Right cardiac atrium (tissue), 5 donors: ENCODE measurements around the gene TMEM130. TPM values are rescaled to one million over a fixed set of nuclear protein-coding genes. Genes with fewer than 3 reads are reported as not detected.

Experiments used
- ATAC-seq, 2 donors: fragments of 200-7000 bp; cut with Tn5 transposase; one replicate each; pipeline versions ENCODE4 v1.8.0 to v1.9.1; 2020; ENCODE audit warnings: moderate library complexity in 2 of 2, mild to moderate bottlenecking in 1 of 2
- DNase-seq, 3 donors: peaks; one replicate each; pipeline ENCODE4 v3.0.0-alpha.2; 2020
- H3K27ac ChIP-seq: one replicate; pipeline ENCODE4 v1.5.1; 2013; ENCODE audit warnings: mild to moderate bottlenecking, low read length, control low read depth, moderate library complexity
- H3K27me3 ChIP-seq: one replicate; pipeline ENCODE4 v1.6.1; 2013; ENCODE audit not compliant: control insufficient read depth, insufficient read depth
- H3K4me1 ChIP-seq: one replicate; pipeline ENCODE4 v1.6.1; 2013; ENCODE audit warnings: low read length; ENCODE audit not compliant: control insufficient read depth, insufficient read depth
- H3K4me3 ChIP-seq: one replicate; pipeline ENCODE4 v1.5.1; 2013; ENCODE audit warnings: low read length, control low read depth
- H3K9me3 ChIP-seq: one replicate; pipeline ENCODE4 v1.6.1; 2013; ENCODE audit warnings: low read length; ENCODE audit not compliant: control insufficient read depth
- WGBS: extraction: QIAGEN DNeasy Blood & Tissue Kit; methylation state at CpG from one replicate; pipeline ENCODE4 v1.1.7; 2013; 5-methylcytosine and 5-hydroxymethylcytosine counted together
- intact Hi-C, 4 donors: fragments of 100-400 bp; cut with DNase I; formaldehyde crosslinking; loops; one replicate each; pipeline versions ENCODE4 v1.11.0 to v1.14.0; 2022 to 2023
- polyA plus RNA-seq: library from polyadenylated mRNA; stranded (reverse); fragments of 200-250 nt; gene quantifications from one replicate; pipeline ENCODE4 v1.2.3, GENCODE V29; 2013
- total RNA-seq, 4 donors: library from RNA; stranded (reverse); fragmentation: NEBNext Ultra II Directional; extraction: Animal tissue kit (Norgen Biotek cat#: 25700); gene quantifications; one replicate each; pipeline ENCODE4 v1.2.1, GENCODE V29; 2021
- donor health status: healthy with polysubstance abuse.
- donor health status: DM: no; HTN: yes; CAD: no.
- donor health status: DM: no; HTN: no; CAD: no.
- donor health status: DM: no; HTN: yes; CAD: no; lungs with severe emphysema.
- donor health status: DM: yes; HTN: yes; CAD: no.

Gene TMEM130
- total and polyA plus RNA-seq, 5 donors = 0.11 to 0.58 TPM; not detected in 3

DNA sequence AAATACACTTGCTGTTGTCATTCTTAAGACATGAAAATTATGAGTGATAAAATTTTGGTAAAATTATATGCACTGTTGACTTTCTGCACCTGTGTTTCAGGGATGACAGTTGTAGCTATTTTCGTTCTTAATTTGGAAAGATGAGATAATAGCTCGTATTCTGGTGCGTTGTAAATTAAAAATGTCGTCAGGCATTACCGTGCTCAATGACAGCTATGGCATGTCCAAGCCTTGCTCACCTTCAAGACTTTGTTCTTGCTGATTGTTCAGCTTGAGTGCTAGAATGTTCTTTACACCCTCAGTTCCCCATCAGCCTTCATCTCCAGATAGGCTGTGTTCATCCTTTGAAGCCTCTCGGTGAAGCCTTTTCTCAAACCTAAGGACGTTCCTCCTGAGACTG, 30.0 kb upstream of the TMEM130 start:
- H3K27ac ChIP-seq = no peak overlapping the region
- intact Hi-C loops = no loop called here
- H3K4me1 ChIP-seq = no peaks in the 10 kb centered on the region
- H3K27me3 ChIP-seq = no peaks in the 10 kb centered on the region
- WGBS = 87% methylated on average over 7 of the region's 7 CpGs
- no peak overlapping the region for H3K4me3 ChIP-seq
- ATAC-seq (no peak), DNase-seq (no peak)
- no peaks in the 10 kb centered on the region for H3K9me3 ChIP-seq

DNA sequence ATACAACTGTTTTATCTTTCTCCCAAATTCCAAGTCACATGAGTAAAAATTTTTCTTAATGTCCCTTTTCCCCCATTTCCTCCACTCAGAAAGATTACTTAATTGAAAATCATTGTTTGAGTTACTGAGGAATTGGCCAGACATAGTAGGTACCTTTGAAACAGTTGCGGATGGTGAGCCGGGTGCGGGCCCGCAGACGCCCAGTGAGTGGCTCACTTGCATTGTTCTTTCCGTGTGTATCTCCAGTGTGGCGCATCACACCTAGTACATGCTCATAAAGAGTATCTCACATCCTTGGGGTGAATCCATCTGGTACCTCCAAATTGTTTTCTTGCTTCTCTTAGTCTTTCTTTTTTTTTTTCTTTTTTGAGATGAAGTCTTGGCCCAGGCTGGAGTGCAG, 22.8 kb upstream of the TMEM130 start:
- no peak overlapping the region for H3K4me3 ChIP-seq
- H3K4me1 ChIP-seq = no peaks in the 10 kb centered on the region
- intact Hi-C loops = no loop called here
- WGBS = 98% methylated on average over 7 of the region's 7 CpGs
- H3K27ac ChIP-seq = no peak overlapping the region
- no peaks in the 10 kb centered on the region for H3K27me3 ChIP-seq
- DNase-seq (no peak), ATAC-seq (no peak)
- H3K9me3 ChIP-seq = no peaks in the 10 kb centered on the region

DNA sequence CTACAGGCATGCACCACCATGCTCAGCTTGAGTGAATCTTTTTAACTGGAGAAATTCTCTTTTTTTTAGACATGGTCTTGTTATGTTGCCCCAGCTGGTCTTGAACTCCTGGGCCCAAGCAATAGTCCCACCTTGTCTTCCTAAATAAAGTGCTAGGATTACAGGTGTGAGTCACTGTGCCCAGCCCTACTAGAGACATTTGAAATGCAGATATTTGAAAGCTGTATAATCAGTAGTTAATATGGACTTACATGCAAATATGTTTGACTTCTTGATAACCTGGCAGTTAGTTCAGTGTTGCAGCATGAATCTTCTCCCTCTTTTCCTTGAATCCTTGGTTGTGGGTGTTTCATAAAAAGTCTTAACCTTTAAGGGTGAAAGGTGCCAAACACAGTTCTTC, 17.2 kb upstream of the TMEM130 start:
- Histone ChIP-seq H3K27ac (no peak overlapping the region), H3K9me3 (no peaks in the 10 kb centered on the region), H3K4me1 (no peaks in the 10 kb centered on the region), H3K4me3 (no peak overlapping the region), H3K27me3 (no peaks in the 10 kb centered on the region)
- ATAC-seq (no peak), DNase-seq (no peak)
- intact Hi-C loops = no loop called here

DNA sequence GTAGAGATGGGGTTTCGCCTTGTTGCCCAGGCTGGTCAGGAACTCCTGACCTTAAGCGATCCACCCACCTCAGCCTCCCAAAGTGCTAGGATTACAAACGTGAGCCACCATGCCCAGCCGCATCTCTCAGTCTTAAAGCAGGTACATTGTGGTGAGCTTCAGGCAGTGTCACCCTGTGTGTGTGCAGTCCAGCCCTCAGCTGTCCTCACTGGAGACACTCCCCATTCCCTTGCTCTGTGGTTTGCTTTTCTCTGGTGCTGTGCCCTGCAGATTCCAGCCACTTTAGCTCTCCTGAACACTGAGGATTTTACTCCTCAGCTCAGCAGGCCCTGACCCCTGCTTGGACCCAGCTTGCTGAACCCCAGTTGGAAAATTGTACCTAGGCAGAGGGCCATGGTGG, 14.6 kb upstream of the TMEM130 start:
- Histone ChIP-seq H3K27me3 (no peaks in the 10 kb centered on the region), H3K27ac (no peak overlapping the region), H3K4me1 (no peaks in the 10 kb centered on the region), H3K9me3 (no peaks in the 10 kb centered on the region), H3K4me3 (no peak overlapping the region)
- no peak for DNase-seq
- 88% methylated on average over 4 of the region's 4 CpGs for WGBS
- no peak for ATAC-seq
- intact Hi-C loops = no loop called here

DNA sequence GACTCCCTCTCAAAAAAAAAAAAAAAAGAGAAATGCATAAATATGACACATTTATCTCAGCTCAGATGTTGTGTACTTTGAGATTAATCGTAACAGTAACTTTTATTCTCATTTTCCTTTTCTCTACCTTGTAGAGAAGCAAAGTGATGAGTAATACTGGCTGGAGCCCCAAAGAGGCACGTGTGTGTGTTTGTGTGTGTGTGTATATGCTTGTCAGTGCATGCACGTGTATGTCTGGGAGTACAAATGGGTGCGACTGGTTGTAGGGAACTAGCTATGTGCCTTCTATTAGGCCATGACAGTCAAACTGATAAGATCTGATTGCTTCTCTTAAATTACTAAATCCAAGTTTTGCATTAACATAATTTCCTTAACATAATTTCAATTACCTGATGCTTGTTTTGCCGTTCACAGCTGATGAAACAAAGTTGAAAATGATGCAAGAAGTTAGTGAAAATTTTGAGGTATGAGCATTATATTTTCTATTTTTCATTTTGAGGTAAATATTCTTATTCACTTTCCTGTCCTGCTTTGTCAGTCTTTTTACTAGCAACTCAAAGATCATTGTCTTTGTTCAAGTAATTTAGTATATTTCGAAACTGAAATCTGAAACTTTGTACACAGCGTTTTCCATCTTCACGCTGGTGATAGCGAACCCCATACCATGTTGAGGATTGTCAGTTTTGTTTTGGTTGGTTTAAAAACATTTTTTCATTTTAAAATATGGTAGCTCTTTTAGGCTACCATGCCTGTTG, 11.9 kb upstream of the TMEM130 start:
- no peak overlapping the region for H3K27ac ChIP-seq
- no peak overlapping the region for H3K4me3 ChIP-seq
- no peaks in the 10 kb centered on the region for H3K9me3 ChIP-seq
- intact Hi-C loops = no loop called here
- DNase-seq = no peak
- H3K27me3 ChIP-seq = no peaks in the 10 kb centered on the region
- no peak for ATAC-seq
- 87% methylated on average over 9 of the region's 9 CpGs for WGBS
- H3K4me1 ChIP-seq = no peaks in the 10 kb centered on the region

DNA sequence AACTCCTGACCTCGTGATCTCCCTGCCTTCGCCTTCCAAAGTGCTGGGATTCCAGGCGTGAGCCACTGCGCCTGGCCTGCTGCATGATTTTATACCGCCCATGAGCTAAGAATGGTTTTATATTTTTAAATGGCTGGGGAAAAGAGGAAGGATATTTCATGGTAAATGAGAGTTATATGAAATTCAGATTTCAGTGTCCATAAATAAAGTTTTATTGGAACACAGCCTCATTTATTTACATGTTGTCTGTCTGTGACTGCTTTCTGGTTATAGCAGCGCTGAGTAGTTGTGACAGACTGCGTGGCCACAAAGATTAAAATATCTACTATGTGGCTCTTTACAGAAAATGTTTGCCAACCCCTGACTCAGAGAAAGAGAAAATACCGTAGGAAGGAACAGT, 10.7 kb upstream of the TMEM130 start:
- H3K27me3 ChIP-seq = no peaks in the 10 kb centered on the region
- no peaks in the 10 kb centered on the region for H3K4me1 ChIP-seq
- intact Hi-C loops = no loop called here
- 93% methylated on average over 8 of the region's 8 CpGs for WGBS
- DNase-seq (no peak), ATAC-seq (no peak)
- no peaks in the 10 kb centered on the region for H3K9me3 ChIP-seq
- no peak overlapping the region for H3K27ac ChIP-seq
- no peak overlapping the region for H3K4me3 ChIP-seq

DNA sequence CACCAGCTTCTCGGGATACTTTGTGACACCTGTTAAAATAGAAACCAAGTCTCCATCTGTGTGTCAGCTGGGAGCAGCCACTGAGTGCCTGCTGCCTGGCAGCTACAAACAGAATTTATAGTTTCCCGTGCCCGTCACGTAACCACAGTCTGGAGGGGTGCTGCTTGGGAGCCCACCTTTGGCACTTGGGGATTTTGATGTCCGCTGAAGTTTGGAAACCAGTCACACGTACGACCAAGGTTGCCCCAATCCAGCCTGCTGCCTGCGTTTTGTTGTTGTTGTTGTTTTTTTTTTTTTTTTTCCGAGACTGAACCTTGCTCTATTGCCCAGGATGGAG, 10.1 kb upstream of the TMEM130 start:
- WGBS = 57% methylated on average over 9 of the region's 9 CpGs
- intact Hi-C loops = no loop called here
- H3K27ac ChIP-seq = no peak overlapping the region
- no peaks in the 10 kb centered on the region for H3K9me3 ChIP-seq
- H3K4me1 ChIP-seq = no peaks in the 10 kb centered on the region
- no peaks in the 10 kb centered on the region for H3K27me3 ChIP-seq
- ATAC-seq (no peak), DNase-seq (no peak)
- H3K4me3 ChIP-seq = peak overlapping the region; percentile 93

DNA sequence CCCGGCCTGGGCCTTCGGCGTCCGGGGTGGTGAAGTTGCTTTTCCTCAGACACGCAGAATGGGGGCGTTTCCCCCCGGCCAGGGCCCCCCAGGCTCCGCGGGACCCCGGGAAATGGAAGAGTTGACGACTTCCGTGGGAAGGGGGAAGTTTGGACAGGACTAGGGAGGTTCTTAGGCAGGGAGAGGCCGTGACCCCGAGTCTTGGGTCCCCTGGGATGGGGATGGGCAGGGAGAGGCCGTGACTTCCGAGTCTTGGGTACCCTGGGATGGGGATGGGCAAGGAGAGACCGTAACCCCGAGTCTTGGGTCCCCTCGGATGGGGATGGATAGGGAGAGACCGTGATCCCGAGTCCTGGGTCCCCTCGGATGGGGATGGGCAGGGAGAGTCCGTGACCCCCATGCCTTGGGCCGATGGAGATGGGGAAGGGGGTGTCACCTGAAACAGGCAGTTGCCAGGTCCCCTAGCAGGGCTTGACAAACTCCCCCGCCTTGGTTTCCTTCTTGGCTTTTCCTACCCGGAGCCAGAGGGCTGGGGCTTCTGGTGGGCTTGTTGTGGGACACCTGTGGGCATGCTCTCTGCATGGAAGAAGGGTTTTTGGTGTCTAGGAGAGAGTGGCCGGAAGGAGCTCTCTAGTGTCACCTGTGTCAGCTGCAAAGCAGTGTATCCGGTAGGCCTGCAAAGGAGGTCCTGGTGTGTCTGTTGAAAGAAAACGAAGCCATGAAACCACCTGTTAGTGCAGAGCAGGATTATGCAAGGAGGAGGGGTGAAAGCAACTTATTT, 9.6 kb upstream of the TMEM130 start:
- ATAC-seq (peak; percentile 36 to 52), DNase-seq (no peak)
- 3% methylated on average over 29 of the region's 29 CpGs for WGBS
- no peaks in the 10 kb centered on the region for H3K9me3 ChIP-seq
- no peaks in the 10 kb centered on the region for H3K4me1 ChIP-seq
- peak overlapping the region; percentile 93 for H3K4me3 ChIP-seq
- peak overlapping the region; percentile 38 for H3K27ac ChIP-seq
- intact Hi-C loops = no loop called here
- no peaks in the 10 kb centered on the region for H3K27me3 ChIP-seq

DNA sequence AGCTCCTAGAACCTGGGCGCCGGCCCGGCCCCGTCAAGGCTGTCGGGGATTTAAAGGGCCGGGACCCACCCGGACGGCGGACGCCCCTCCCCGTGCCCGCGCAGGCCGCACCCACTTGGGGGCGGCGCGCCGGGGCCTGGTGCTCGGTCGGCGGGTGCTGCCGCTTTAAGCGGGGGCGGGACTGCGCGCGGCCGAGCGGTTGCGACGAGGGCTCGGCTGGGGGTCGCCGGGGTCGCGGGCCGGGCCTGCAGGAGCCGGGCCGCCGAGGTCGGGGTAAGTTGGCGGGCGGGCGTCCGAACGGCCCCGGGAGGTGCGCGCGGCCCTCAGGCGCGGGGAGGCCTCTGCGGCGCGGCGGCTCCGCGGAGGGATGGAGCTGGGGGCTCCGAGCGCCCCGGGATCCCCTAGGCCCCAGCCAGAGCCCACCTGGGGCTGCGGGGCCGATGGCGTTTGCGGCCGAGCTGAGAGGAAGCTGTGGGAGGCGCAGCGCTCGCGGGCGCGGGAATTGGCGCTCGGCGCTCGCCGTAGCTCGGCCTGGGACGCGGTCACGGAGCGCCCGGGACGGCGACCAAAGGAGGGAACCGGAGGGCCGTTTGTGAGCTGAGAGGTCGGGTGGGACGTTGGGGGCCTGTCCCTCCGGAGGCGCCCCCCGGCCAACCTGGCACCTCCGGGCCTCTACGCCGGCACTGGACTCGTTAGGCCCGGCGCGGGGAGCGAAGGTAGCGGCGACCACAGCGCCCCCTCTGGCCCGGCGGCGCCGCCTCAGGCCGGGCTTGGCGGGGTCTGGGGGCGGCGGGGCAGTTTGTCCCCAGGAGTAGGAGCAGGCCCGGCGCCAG, 8.8 kb upstream of the TMEM130 start, which contains the start of gene TRRAP:
TRRAP (plus strand) TSS at position 168 of the 833 bp plus-strand sequence. CDS start 2,619 bp downstream, outside the sequence.
- H3K9me3 ChIP-seq = no peaks in the 10 kb centered on the region
- ATAC-seq = peak; percentile 87 to 92
- H3K27ac ChIP-seq = peak within 1 kb of the TSS; percentile 97
- peak within 1 kb of the TSS; percentile 93 for H3K4me3 ChIP-seq
- H3K27me3 ChIP-seq = no peaks in the 10 kb centered on the region
- H3K4me1 ChIP-seq = no peaks in the 10 kb centered on the region
- peak; percentile 80 to 92 (median 90) for DNase-seq
- WGBS = under 1% methylated on average over 113 of the region's 113 CpGs
- intact Hi-C loops = no loop called here

DNA sequence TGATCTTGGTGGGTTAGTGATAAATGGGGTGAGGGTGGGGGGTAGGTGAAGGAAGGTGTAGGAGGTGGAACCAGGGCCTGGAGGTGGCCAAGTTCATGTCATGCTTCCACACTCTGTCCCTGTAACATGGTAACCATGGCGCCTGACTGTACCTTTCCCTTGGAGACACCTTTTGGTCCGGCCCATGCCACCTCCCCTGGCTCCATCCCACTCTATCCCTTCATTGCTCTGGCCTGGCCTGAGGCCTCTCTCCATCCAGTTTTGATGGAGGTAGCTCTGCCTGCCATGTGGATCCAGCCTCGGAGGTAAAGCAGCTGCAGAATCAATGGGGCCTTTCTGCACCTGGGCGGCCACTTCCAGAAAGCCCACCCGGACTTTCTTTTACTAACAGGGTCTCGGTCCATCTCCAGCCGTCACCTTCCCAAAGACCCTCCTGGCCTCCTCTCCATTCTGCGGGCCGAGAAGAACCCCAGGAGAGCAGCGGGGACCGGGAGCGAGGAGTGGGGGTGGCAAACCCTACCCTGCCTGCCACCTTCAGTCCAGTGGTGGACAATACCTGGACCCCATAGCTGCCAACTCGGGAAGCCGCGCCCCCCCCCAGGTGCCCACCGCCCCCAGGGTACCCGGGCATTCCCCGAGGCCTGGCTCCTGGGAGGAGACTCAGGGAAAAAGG, 8.0 kb upstream of the TMEM130 start:
- peak in 1 of 3 donors; percentile 58 for DNase-seq
- Histone ChIP-seq H3K4me1 (no peaks in the 10 kb centered on the region), H3K27me3 (no peaks in the 10 kb centered on the region), H3K4me3 (peak overlapping the region; percentile 93), H3K27ac (no peak overlapping the region), H3K9me3 (no peaks in the 10 kb centered on the region)
- peak; percentile 3 to 4 for ATAC-seq
- WGBS = 22% methylated on average over 18 of the region's 18 CpGs
- intact Hi-C loops = no loop called here
